WTC11 (cell line): Measurements from ENCODE around the gene FOXP1. TPM values are rescaled to one million over a fixed set of nuclear protein-coding genes. Genes with fewer than 3 reads are reported as not detected.

Experiments
- ATAC-seq: fragments of 200-7000 bp; cut with Tn5 transposase; 2 replicates; pipeline ENCODE4 v1.10.0; 2021; ENCODE audit warnings: mild to moderate bottlenecking, moderate library complexity
- CTCF ChIA-PET: fragments of 300-600 bp; sonication (Branson Sonifier 250); formaldehyde crosslinking; loops from one replicate; lab custom pipeline; 2021; ENCODE audit warnings: antibody characterized with exemption; lab: Charles Lee
- POLR2A ChIA-PET: fragments of 350-600 bp; sonication (Branson Sonifier 250); formaldehyde crosslinking; loops from one replicate; lab custom pipeline; 2021; ENCODE audit warnings: antibody characterized with exemption; lab: Charles Lee
- DNase-seq: peaks from one replicate; pipeline ENCODE4 v3.0.0; 2021; ENCODE audit warnings: low spot score
- H3K27ac Mint-ChIP-seq: 2 replicates; pipeline ENCODE4 v1.8.0; 2021; ENCODE audit warnings: mixed read lengths
- H3K27me3 Mint-ChIP-seq: 2 replicates; pipeline ENCODE4 v1.8.0; 2021; ENCODE audit warnings: low read depth, mild to moderate bottlenecking, moderate library complexity, mixed read lengths
- H3K36me3 Mint-ChIP-seq: 2 replicates; pipeline ENCODE4 v1.8.0; 2021; ENCODE audit warnings: mixed read lengths
- H3K4me1 Mint-ChIP-seq: 2 replicates; pipeline ENCODE4 v1.8.0; 2022; ENCODE audit warnings: mixed read lengths
- H3K4me3 Mint-ChIP-seq: 2 replicates; pipeline ENCODE4 v1.8.0; 2021; ENCODE audit warnings: mild to moderate bottlenecking, moderate library complexity, mixed read lengths
- H3K9me3 Mint-ChIP-seq: 2 replicates; pipeline ENCODE4 v1.8.0; 2021; ENCODE audit warnings: mixed read lengths
- ATF1 ChIP-seq: sonication (generic); formaldehyde crosslinking; IDR thresholded peaks from 2 replicates; pipeline ENCODE4 v1.8.1; 2023; ENCODE audit warnings: mild to moderate bottlenecking, moderate library complexity, missing genetic modification reagents
- ATF3 ChIP-seq: sonication (generic); formaldehyde crosslinking; conservative IDR thresholded peaks from 2 replicates; pipeline ENCODE4 v1.8.1; 2022; ENCODE audit warnings: mild to moderate bottlenecking, missing genetic modification reagents
- GTF2I ChIP-seq: fragments of 250-450 bp; sonication (Bioruptor Pico); conservative IDR thresholded peaks from 2 replicates; pipeline ENCODE4 v1.4.0; 2021; ENCODE audit warnings: mild to moderate bottlenecking
- JUN ChIP-seq: sonication (generic); formaldehyde crosslinking; IDR thresholded peaks from 2 replicates; pipeline ENCODE4 v1.8.0; 2023; ENCODE audit warnings: mild to moderate bottlenecking, missing genetic modification reagents
- MXD4 ChIP-seq: fragments of 250-450 bp; sonication (Bioruptor Pico); IDR thresholded peaks from 2 replicates; pipeline ENCODE4 v1.8.0; 2021; ENCODE audit warnings: mild to moderate bottlenecking, moderate library complexity, borderline replicate concordance
- NFATC4 ChIP-seq: fragments of 250-450 bp; sonication (Bioruptor Pico); IDR thresholded peaks from 2 replicates; pipeline ENCODE4 v1.9.0; 2021; ENCODE audit warnings: mild to moderate bottlenecking
- NFE2L1 ChIP-seq: sonication (generic); formaldehyde crosslinking; IDR thresholded peaks from 2 replicates; pipeline ENCODE4 v1.8.1; 2023; ENCODE audit warnings: missing genetic modification reagents
- TCF7 ChIP-seq: sonication (generic); formaldehyde crosslinking; IDR thresholded peaks from 2 replicates; pipeline ENCODE4 v1.8.0; 2022; ENCODE audit warnings: mild to moderate bottlenecking, low read depth, missing genetic modification reagents, moderate library complexity
- USF1 ChIP-seq: sonication (generic); formaldehyde crosslinking; IDR thresholded peaks from 2 replicates; pipeline ENCODE4 v1.8.0; 2022; ENCODE audit warnings: mild to moderate bottlenecking, missing genetic modification reagents
- ZNF416 ChIP-seq: fragments of 250-450 bp; sonication (Bioruptor Pico); IDR thresholded peaks from 2 replicates; pipeline ENCODE4 v1.9.0; 2021; ENCODE audit warnings: mild to moderate bottlenecking, inconsistent platforms
- total RNA-seq: library from RNA; stranded (reverse); gene quantifications from 3 replicates; pipeline ENCODE4 v1.2.3, GENCODE V29; 2021
- TF ChIP-seq, protein P1 (sequence below): sonication (generic); formaldehyde crosslinking; IDR thresholded peaks from 2 replicates; pipeline ENCODE4 v1.8.1; 2023; ENCODE audit warnings: mild to moderate bottlenecking, missing genetic modification reagents, moderate library complexity
- TF ChIP-seq, protein P2 (sequence below): fragments of 200-600 bp; IDR thresholded peaks from 2 replicates; pipeline ENCODE4 v1.8.0; 2022; ENCODE audit warnings: antibody characterized with exemption
- TF ChIP-seq, protein P3 (sequence below): fragments of 250-450 bp; sonication (Bioruptor Pico); IDR thresholded peaks from 2 replicates; pipeline ENCODE4 v1.9.0; 2021; ENCODE audit warnings: mild to moderate bottlenecking, borderline replicate concordance
- TF ChIP-seq, protein P4 (sequence below): sonication (generic); formaldehyde crosslinking; IDR thresholded peaks from 2 replicates; pipeline ENCODE4 v1.8.0; 2022; ENCODE audit warnings: mild to moderate bottlenecking, missing genetic modification reagents
- TF ChIP-seq, protein P5 (sequence below): sonication (generic); formaldehyde crosslinking; IDR thresholded peaks from 2 replicates; pipeline ENCODE4 v1.8.0; 2023; ENCODE audit warnings: missing genetic modification reagents

The FOXP1 gene
- total RNA-seq, 1 experiment from 2014 or later, result 25.8 TPM

- POLR2A ChIA-PET, result interaction anchor here (1.5 kb wide), 1 partner anchor 114 kb away, joined by 4 read pairs; no protein-coding TSS in a partner anchor
- DNase-seq, result no peak
- Mint-ChIP-seq H3K4me1 (peaks cover 40% of the 10 kb centered on the region), H3K9me3 (peaks cover 12% of the 10 kb centered on the region), H3K27me3 (no peaks in the 10 kb centered on the region)
- TF ChIP-seq TCF7 (CRISPR knock-in tag) (no peak), JUN (peak; percentile 30; the same call in 1 of the 2 replicates)
- TF ChIP-seq, protein P1, sequence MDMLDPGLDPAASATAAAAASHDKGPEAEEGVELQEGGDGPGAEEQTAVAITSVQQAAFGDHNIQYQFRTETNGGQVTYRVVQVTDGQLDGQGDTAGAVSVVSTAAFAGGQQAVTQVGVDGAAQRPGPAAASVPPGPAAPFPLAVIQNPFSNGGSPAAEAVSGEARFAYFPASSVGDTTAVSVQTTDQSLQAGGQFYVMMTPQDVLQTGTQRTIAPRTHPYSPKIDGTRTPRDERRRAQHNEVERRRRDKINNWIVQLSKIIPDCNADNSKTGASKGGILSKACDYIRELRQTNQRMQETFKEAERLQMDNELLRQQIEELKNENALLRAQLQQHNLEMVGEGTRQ (CRISPR knock-in tag), result peak; percentile 53; the same call in 1 of the 2 replicates
- TF ChIP-seq, all 79 proteins: peak for 2
- Mint-ChIP-seq H3K36me3 (peaks cover 6% of the 10 kb centered on the region; the same call in 1 of the 2 replicates), H3K4me3 (peak overlapping the region; percentile 3), H3K27ac (peak overlapping the region; percentile 66)
- peak; percentile 46 for ATAC-seq
- CTCF ChIA-PET, result no interaction called here
Measured at GRCh38 chr3:71468311-71469137, 115.0 kb downstream of the FOXP1 start.

DNA sequence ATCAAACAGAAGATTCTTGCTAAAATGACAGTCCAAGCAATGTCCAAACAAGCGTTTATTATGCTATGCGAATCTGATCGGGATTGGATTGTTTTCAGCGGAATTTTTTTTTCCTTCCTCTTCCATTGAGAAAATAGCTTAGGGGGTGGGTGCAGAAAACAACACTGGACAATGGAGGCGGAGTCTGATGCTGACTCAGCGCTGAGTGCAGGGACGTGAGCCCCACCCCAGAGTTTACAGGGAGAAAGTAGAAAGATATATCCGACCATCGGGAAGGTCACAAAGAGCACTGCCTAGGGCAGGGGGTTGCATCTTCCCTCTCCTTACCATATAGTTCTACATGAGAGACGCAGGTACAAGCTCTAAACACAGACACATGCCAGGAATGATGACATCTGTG lies 117.0 kb downstream of the FOXP1 start:
- H3K27ac Mint-ChIP-seq, result peak overlapping the region; percentile 41
- no peak for TF ChIP-seq ATF1
- TF ChIP-seq, protein P2, sequence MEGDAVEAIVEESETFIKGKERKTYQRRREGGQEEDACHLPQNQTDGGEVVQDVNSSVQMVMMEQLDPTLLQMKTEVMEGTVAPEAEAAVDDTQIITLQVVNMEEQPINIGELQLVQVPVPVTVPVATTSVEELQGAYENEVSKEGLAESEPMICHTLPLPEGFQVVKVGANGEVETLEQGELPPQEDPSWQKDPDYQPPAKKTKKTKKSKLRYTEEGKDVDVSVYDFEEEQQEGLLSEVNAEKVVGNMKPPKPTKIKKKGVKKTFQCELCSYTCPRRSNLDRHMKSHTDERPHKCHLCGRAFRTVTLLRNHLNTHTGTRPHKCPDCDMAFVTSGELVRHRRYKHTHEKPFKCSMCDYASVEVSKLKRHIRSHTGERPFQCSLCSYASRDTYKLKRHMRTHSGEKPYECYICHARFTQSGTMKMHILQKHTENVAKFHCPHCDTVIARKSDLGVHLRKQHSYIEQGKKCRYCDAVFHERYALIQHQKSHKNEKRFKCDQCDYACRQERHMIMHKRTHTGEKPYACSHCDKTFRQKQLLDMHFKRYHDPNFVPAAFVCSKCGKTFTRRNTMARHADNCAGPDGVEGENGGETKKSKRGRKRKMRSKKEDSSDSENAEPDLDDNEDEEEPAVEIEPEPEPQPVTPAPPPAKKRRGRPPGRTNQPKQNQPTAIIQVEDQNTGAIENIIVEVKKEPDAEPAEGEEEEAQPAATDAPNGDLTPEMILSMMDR, result no peak
- TF ChIP-seq, protein P3, sequence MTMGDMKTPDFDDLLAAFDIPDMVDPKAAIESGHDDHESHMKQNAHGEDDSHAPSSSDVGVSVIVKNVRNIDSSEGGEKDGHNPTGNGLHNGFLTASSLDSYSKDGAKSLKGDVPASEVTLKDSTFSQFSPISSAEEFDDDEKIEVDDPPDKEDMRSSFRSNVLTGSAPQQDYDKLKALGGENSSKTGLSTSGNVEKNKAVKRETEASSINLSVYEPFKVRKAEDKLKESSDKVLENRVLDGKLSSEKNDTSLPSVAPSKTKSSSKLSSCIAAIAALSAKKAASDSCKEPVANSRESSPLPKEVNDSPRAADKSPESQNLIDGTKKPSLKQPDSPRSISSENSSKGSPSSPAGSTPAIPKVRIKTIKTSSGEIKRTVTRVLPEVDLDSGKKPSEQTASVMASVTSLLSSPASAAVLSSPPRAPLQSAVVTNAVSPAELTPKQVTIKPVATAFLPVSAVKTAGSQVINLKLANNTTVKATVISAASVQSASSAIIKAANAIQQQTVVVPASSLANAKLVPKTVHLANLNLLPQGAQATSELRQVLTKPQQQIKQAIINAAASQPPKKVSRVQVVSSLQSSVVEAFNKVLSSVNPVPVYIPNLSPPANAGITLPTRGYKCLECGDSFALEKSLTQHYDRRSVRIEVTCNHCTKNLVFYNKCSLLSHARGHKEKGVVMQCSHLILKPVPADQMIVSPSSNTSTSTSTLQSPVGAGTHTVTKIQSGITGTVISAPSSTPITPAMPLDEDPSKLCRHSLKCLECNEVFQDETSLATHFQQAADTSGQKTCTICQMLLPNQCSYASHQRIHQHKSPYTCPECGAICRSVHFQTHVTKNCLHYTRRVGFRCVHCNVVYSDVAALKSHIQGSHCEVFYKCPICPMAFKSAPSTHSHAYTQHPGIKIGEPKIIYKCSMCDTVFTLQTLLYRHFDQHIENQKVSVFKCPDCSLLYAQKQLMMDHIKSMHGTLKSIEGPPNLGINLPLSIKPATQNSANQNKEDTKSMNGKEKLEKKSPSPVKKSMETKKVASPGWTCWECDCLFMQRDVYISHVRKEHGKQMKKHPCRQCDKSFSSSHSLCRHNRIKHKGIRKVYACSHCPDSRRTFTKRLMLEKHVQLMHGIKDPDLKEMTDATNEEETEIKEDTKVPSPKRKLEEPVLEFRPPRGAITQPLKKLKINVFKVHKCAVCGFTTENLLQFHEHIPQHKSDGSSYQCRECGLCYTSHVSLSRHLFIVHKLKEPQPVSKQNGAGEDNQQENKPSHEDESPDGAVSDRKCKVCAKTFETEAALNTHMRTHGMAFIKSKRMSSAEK (CRISPR knock-in tag), result no peak
- no peak for TF ChIP-seq ATF3 (CRISPR knock-in tag)
- no peak for TF ChIP-seq NFE2L1 (CRISPR knock-in tag)
- TF ChIP-seq, protein P4, sequence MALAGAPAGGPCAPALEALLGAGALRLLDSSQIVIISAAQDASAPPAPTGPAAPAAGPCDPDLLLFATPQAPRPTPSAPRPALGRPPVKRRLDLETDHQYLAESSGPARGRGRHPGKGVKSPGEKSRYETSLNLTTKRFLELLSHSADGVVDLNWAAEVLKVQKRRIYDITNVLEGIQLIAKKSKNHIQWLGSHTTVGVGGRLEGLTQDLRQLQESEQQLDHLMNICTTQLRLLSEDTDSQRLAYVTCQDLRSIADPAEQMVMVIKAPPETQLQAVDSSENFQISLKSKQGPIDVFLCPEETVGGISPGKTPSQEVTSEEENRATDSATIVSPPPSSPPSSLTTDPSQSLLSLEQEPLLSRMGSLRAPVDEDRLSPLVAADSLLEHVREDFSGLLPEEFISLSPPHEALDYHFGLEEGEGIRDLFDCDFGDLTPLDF (CRISPR knock-in tag), result no peak
- no peak for TF ChIP-seq GTF2I (CRISPR knock-in tag)
- no peak for TF ChIP-seq MXD4
- TF ChIP-seq, protein P5, sequence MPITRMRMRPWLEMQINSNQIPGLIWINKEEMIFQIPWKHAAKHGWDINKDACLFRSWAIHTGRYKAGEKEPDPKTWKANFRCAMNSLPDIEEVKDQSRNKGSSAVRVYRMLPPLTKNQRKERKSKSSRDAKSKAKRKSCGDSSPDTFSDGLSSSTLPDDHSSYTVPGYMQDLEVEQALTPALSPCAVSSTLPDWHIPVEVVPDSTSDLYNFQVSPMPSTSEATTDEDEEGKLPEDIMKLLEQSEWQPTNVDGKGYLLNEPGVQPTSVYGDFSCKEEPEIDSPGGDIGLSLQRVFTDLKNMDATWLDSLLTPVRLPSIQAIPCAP, result no peak
- no peak for TF ChIP-seq USF1
- TF ChIP-seq ZNF416 (CRISPR knock-in tag), result no peak
- TF ChIP-seq NFATC4, result no peak
- no peaks in the 10 kb centered on the region for H3K9me3 Mint-ChIP-seq
- no peak for DNase-seq
- POLR2A ChIA-PET, result no interaction called here
- no peak; the same call in 1 of the 2 replicates for ATAC-seq
- no peaks in the 10 kb centered on the region for H3K36me3 Mint-ChIP-seq
- peaks cover 42% of the 10 kb centered on the region for H3K4me1 Mint-ChIP-seq
- no peaks in the 10 kb centered on the region for H3K27me3 Mint-ChIP-seq
- no peak overlapping the region for H3K4me3 Mint-ChIP-seq
- CTCF ChIA-PET, result no interaction called here
